HepG2 (cell line): ENCODE measurements around the gene IQCN. TPM values are rescaled to one million over a fixed set of nuclear protein-coding genes. Genes with fewer than 3 reads are reported as not detected.
A peak's percentile ranks its signal among the peaks of the same experiment; 100 is the strongest.

Source experiments
- GATAD2A ChIP-seq: IDR thresholded peaks from 2 replicates; pipeline ENCODE4 v1.6.1; 2016
- HNF4G ChIP-seq, 2 experiments: sonication (generic) in 1 of 2; formaldehyde crosslinking in 1 of 2; IDR thresholded peaks; 2 replicates each; pipeline versions ENCODE4 v1.4.0 to v1.6.1; 2011 to 2020; ENCODE audit warnings: borderline replicate concordance in 2 of 2, low read depth in 2 of 2, mild to moderate bottlenecking in 2 of 2, low read length in 1 of 2, missing genetic modification reagents in 1 of 2, moderate library complexity in 1 of 2
- KAT7 ChIP-seq: IDR thresholded peaks from 2 replicates; pipeline ENCODE4 v1.6.1; 2018; ENCODE audit warnings: borderline replicate concordance, missing compliant biosample characterization
- MTA1 ChIP-seq: sonication (generic); formaldehyde crosslinking; IDR thresholded peaks from 2 replicates; pipeline ENCODE4 v1.4.0; 2020; ENCODE audit warnings: missing genetic modification reagents, mild to moderate bottlenecking, borderline replicate concordance
- MXD4 ChIP-seq: IDR thresholded peaks from 2 replicates; pipeline ENCODE4 v1.6.1; 2016; ENCODE audit warnings: mild to moderate bottlenecking, missing biosample characterization, missing genetic modification reagents
- MXI1 ChIP-seq: IDR thresholded peaks from 3 replicates; pipeline ENCODE4 v1.6.1; 2012; ENCODE audit warnings: low read depth, low read length, inconsistent platforms, borderline replicate concordance
- NFIC ChIP-seq: IDR thresholded peaks from 2 replicates; pipeline ENCODE4 v1.6.1; 2012; ENCODE audit warnings: mild to moderate bottlenecking, low read length, inconsistent platforms
- NR2F6 ChIP-seq, 2 experiments: IDR thresholded peaks; 2 replicates each; pipeline ENCODE4 v1.6.1; 2016; ENCODE audit warnings: antibody characterized with exemption in 1 of 2, mild to moderate bottlenecking in 1 of 2
- PAXIP1 ChIP-seq: sonication (generic); formaldehyde crosslinking; conservative IDR thresholded peaks from 2 replicates; pipeline ENCODE4 v1.4.0; 2020; ENCODE audit warnings: mild to moderate bottlenecking, missing genetic modification reagents, moderate library complexity
- PLSCR1 ChIP-seq: sonication (generic); formaldehyde crosslinking; IDR thresholded peaks from 2 replicates; pipeline ENCODE4 v1.5.0; 2020; ENCODE audit warnings: missing genetic modification reagents, mild to moderate bottlenecking, borderline replicate concordance
- SP2 ChIP-seq: sonication (generic); formaldehyde crosslinking; IDR thresholded peaks from 2 replicates; pipeline ENCODE4 v1.5.1; 2020; ENCODE audit warnings: mild to moderate bottlenecking, missing genetic modification reagents
- TBP ChIP-seq: sonication (generic); formaldehyde crosslinking; IDR thresholded peaks from 2 replicates; pipeline ENCODE4 v1.5.0; 2020; ENCODE audit warnings: missing genetic modification reagents
- THYN1 ChIP-seq: sonication (generic); formaldehyde crosslinking; IDR thresholded peaks from 2 replicates; pipeline ENCODE4 v1.8.1; 2023; ENCODE audit warnings: low read depth, mild to moderate bottlenecking, moderate library complexity, missing genetic modification reagents, borderline replicate concordance
- ZNF121 ChIP-seq: sonication (generic); formaldehyde crosslinking; IDR thresholded peaks from 2 replicates; pipeline ENCODE4 v1.5.0; 2020; ENCODE audit warnings: mild to moderate bottlenecking, missing genetic modification reagents
- ZNF230 ChIP-seq: sonication (generic); formaldehyde crosslinking; IDR thresholded peaks from 2 replicates; pipeline ENCODE4 v1.4.0; 2020; ENCODE audit warnings: mild to moderate bottlenecking, missing genetic modification reagents
- ZNF343 ChIP-seq: sonication (generic); formaldehyde crosslinking; IDR thresholded peaks from 2 replicates; pipeline ENCODE4 v1.4.0; 2020; ENCODE audit warnings: mild to moderate bottlenecking, missing genetic modification reagents
- ZNF615 ChIP-seq: sonication (generic); formaldehyde crosslinking; IDR thresholded peaks from 2 replicates; pipeline ENCODE4 v1.5.0; 2020; ENCODE audit warnings: mild to moderate bottlenecking, missing genetic modification reagents, borderline replicate concordance
- polyA plus RNA-seq, 8 experiments: library from polyadenylated mRNA; depleted of rRNA in 3 of 8; stranded (reverse) in 7 of 8; unstranded in 1 of 8; fragments of >200 nt; fragmentation: Illumina TruSeq in 4 of 8; extraction: Trizol in 4 of 8; gene quantifications; 2 replicates each; pipeline versions ENCODE4 v1.2.1 to v1.2.3, GENCODE V29; 2011 to 2016; ENCODE audit warnings: low read depth in 4 of 8, missing spikeins in 1 of 8, mixed read lengths in 1 of 8; ENCODE audit not compliant: insufficient read depth in 1 of 8
- total RNA-seq, 5 experiments: library from RNA; depleted of rRNA; stranded (reverse); fragments of >200 nt; fragmentation: Illumina TruSeq; extraction: Trizol; gene quantifications; 2 replicates each; pipeline ENCODE4 v1.2.3, GENCODE V29; 2016; ENCODE audit warnings: low read depth in 1 of 5
- TF ChIP-seq, protein P1 (sequence below): sonication (generic); formaldehyde crosslinking; IDR thresholded peaks from 2 replicates; pipeline ENCODE4 v1.4.0; 2020; ENCODE audit warnings: missing genetic modification reagents
- TF ChIP-seq, protein P2 (sequence below): sonication (generic); formaldehyde crosslinking; IDR thresholded peaks from 2 replicates; pipeline ENCODE4 v1.4.0; 2020; ENCODE audit warnings: missing genetic modification reagents, borderline replicate concordance
- TF ChIP-seq, protein P3 (sequence below): IDR thresholded peaks from 2 replicates; pipeline ENCODE4 v1.6.1; 2012; ENCODE audit warnings: low read depth, low read length, improper control_type of control experiment

Gene IQCN
- total and polyA plus RNA-seq, 2 of the 13 experiments (the other 11 are each of a cell fraction or from before 2014, with no cell fraction given): 0.04 to 0.18 TPM

- TF ChIP-seq, protein P1, sequence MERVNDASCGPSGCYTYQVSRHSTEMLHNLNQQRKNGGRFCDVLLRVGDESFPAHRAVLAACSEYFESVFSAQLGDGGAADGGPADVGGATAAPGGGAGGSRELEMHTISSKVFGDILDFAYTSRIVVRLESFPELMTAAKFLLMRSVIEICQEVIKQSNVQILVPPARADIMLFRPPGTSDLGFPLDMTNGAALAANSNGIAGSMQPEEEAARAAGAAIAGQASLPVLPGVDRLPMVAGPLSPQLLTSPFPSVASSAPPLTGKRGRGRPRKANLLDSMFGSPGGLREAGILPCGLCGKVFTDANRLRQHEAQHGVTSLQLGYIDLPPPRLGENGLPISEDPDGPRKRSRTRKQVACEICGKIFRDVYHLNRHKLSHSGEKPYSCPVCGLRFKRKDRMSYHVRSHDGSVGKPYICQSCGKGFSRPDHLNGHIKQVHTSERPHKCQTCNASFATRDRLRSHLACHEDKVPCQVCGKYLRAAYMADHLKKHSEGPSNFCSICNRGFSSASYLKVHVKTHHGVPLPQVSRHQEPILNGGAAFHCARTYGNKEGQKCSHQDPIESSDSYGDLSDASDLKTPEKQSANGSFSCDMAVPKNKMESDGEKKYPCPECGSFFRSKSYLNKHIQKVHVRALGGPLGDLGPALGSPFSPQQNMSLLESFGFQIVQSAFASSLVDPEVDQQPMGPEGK (CRISPR knock-in tag): peak; percentile 29; the same call in 1 of the 2 replicates
- no peak for TF ChIP-seq ZNF343 (CRISPR knock-in tag)
- peak; percentile 78; the same call in 1 of the 2 replicates for TF ChIP-seq MTA1 (CRISPR knock-in tag)
- TF ChIP-seq MXI1: no peak
- no peak for TF ChIP-seq SP2 (CRISPR knock-in tag)
- TF ChIP-seq PLSCR1 (CRISPR knock-in tag): no peak
- TF ChIP-seq, protein P2, sequence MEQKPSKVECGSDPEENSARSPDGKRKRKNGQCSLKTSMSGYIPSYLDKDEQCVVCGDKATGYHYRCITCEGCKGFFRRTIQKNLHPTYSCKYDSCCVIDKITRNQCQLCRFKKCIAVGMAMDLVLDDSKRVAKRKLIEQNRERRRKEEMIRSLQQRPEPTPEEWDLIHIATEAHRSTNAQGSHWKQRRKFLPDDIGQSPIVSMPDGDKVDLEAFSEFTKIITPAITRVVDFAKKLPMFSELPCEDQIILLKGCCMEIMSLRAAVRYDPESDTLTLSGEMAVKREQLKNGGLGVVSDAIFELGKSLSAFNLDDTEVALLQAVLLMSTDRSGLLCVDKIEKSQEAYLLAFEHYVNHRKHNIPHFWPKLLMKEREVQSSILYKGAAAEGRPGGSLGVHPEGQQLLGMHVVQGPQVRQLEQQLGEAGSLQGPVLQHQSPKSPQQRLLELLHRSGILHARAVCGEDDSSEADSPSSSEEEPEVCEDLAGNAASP: peak; percentile 78; the same call in 1 of the 2 replicates
- no peak for TF ChIP-seq TBP (CRISPR knock-in tag)
- TF ChIP-seq, protein P3, sequence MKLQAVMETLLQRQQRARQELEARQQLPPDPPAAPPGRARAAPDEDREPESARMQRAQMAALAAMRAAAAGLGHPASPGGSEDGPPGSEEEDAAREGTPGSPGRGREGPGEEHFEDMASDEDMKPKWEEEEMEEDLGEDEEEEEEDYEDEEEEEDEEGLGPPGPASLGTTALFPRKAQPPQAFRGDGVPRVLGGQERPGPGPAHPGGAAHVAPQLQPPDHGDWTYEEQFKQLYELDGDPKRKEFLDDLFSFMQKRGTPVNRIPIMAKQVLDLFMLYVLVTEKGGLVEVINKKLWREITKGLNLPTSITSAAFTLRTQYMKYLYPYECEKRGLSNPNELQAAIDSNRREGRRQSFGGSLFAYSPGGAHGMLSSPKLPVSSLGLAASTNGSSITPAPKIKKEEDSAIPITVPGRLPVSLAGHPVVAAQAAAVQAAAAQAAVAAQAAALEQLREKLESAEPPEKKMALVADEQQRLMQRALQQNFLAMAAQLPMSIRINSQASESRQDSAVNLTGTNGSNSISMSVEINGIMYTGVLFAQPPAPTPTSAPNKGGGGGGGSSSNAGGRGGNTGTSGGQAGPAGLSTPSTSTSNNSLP: no peak
- TF ChIP-seq MXD4 (CRISPR knock-in tag): no peak
- TF ChIP-seq PAXIP1 (CRISPR knock-in tag): 0 out of 2 replicates have a peak, but pooled peaks have one; percentile 33
- TF ChIP-seq ZNF615 (CRISPR knock-in tag): no peak
- no peak for TF ChIP-seq HNF4G (IDR thresholded peaks at IDR 0.05; ENCODE audit: borderline replicate concordance, low read depth, low read length)
- TF ChIP-seq HNF4G (CRISPR knock-in tag; IDR thresholded peaks at IDR 0.05; ENCODE audit: borderline replicate concordance, low read depth): 0 out of 2 replicates have a peak, but pooled peaks have one; percentile 21
- peak; percentile 64 for TF ChIP-seq ZNF121 (CRISPR knock-in tag)
- TF ChIP-seq NFIC: no peak
- no peak for TF ChIP-seq ZNF230 (CRISPR knock-in tag)
- TF ChIP-seq KAT7 (CRISPR knock-in tag): no peak
- peak; percentile 37; the same call in 1 of the 2 replicates for TF ChIP-seq GATAD2A
- no peak for TF ChIP-seq THYN1
- TF ChIP-seq NR2F6 (IDR thresholded peaks at IDR 0.05): no peak; the same call in 1 of the 2 replicates
- peak; percentile 32; the same call in 1 of the 2 replicates for TF ChIP-seq NR2F6 (CRISPR knock-in tag; IDR thresholded peaks at IDR 0.05)
These were observed 37.9 kb upstream of the IQCN start (continued) for GRCh38 chr19:18312092-18312534.
